ENCODE results near the gene SLC35E2B. TPM values are rescaled to one million over a fixed set of nuclear protein-coding genes. Genes with fewer than 3 reads are reported as not detected.
"Not testable (repeated sequence)": the region's sequence is repeated elsewhere in the genome, so short reads cannot be mapped to it uniquely, and the experiment has no call there.

Gene SLC35E2B
- polyA plus RNA-seq, 3 donors: 12.2 to 29.2 (median 17.7) TPM

DNA sequence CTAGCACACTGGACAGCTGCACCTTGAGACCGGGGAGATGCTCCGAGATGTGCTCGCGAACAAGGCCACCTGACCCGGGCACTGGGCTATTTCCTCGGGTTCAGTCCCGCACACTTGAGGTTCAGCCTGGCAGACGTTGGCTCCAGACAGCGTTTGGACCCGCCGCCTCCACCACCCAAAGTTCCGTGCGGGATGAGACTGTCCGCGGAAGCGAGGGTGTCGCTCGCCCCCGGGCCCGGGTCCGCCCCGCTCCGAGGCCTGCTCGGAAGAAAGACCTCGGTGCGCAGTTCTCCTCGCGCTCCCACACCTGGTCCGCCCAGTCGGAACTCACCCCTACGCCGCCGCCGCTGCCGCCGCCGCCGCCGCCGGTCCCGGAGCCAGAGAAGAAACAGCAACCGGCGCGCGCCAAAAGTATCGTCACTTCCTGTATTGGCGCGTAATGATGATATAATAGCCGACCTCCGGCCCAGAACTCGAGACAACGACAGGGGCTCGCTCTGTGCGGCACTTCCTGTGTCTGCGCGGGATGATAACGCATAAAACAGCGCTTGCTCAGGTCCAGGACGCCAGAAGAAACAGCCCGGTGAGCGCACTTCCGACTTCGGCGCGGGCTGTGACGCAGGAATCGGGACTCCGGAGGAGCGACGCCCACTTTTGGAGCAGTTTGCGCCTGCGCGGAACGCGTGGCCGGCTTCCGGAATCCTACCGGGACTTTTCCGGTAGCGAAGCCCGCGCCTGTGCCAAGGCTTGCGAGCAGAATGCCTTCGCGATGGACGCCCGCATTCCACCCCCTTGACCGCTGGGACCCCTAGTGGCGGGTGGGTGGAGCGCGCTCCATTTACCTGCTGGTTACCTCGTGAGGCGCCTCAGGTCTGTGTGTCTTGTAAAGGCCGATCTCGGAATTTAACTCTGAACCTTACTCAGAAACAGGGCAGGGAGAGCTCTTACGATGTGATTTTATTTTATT lies 33.7 kb downstream of the SLC35E2B start, which contains the start of gene CDK11B:
TSS of gene CDK11B (minus strand) at position 422 of the 967 bp plus-strand sequence. CDS start 1,519 bp downstream, outside the sequence.
- DNase-seq: peak; percentile 89 to 99 (median 94)
- H3K9ac ChIP-seq (ENCODE audit: insufficient read depth, low read length, poor library complexity, severe bottlenecking): peak within 1 kb of the TSS; percentile 92
- peak within 1 kb of the TSS; percentile 49 for H3K4me2 ChIP-seq (replicated peaks; ENCODE audit: extremely low read depth, low read length, poor library complexity, severe bottlenecking)
- peak; percentile 38 for TF ChIP-seq CTCF (IDR thresholded peaks at IDR 0.05)
- H3K4me3 ChIP-seq (replicated peaks in 1 of 3; ENCODE audit: low read depth in 2 of 3, low read length in 3 of 3): peak within 1 kb of the TSS; percentile 44 to 80 (median 76)
- H4K20me1 ChIP-seq (ENCODE audit: insufficient read depth, low read length); H3K27me3 ChIP-seq (ENCODE audit: control insufficient read depth in 2 of 2, insufficient read depth in 2 of 2, low read length in 2 of 2); intact Hi-C loops (cut with micrococcal nuclease); H3K9me3 Mint-ChIP-seq; H3K27me3 Mint-ChIP-seq (ENCODE audit: low read depth in 3 of 3); H3K9me3 ChIP-seq (replicated peaks in 1 of 2; ENCODE audit: control insufficient read depth in 1 of 2, insufficient read depth in 1 of 2, low read length in 2 of 2): not testable (repeated sequence)
- peaks cover 9 to 11% of the 10 kb centered on the region in 2 donors for H3K4me1 ChIP-seq (ENCODE audit: control insufficient read depth in 1 of 2, insufficient read depth in 2 of 2, low read length in 2 of 2)
- H3K79me2 ChIP-seq (ENCODE audit: insufficient read depth, low read length): peaks cover 11% of the 10 kb centered on the region
- H3K27ac ChIP-seq (ENCODE audit: low read depth in 1 of 2, low read length in 2 of 2): peak within 1 kb of the TSS; percentile 97 to 98
- Mint-ChIP-seq H3K4me1 (peaks cover 18% of the 10 kb centered on the region), H3K36me3 (peaks cover 19 to 33% of the 10 kb centered on the region in 2 donors), H3K27ac (peak within 1 kb of the TSS; percentile 95 to 100 (median 99)), H3K4me3 (peak within 1 kb of the TSS; percentile 83 to 91)
- H3K36me3 ChIP-seq (replicated peaks in 1 of 2; ENCODE audit: control insufficient read depth in 1 of 2, insufficient read depth in 2 of 2, low read length in 2 of 2): peaks cover 25 to 30% of the 10 kb centered on the region in 2 donors
- WGBS (ENCODE audit: insufficient coverage): 0% methylated on average over 47 of the region's 96 CpGs
- H2AFZ ChIP-seq (ENCODE audit: insufficient read depth, low read depth, low read length, poor library complexity, severe bottlenecking): peak within 1 kb of the TSS; percentile 69

- H3K27ac ChIP-seq (ENCODE audit: low read depth in 1 of 2, low read length in 2 of 2); H4K20me1 ChIP-seq (ENCODE audit: insufficient read depth, low read length); H3K9ac ChIP-seq (ENCODE audit: insufficient read depth, low read length, poor library complexity, severe bottlenecking); H3K4me3 ChIP-seq (replicated peaks in 1 of 3; ENCODE audit: low read depth in 2 of 3, low read length in 3 of 3); H3K27ac Mint-ChIP-seq; H3K4me1 ChIP-seq (ENCODE audit: control insufficient read depth in 1 of 2, insufficient read depth in 2 of 2, low read length in 2 of 2); H3K79me2 ChIP-seq (ENCODE audit: insufficient read depth, low read length); DNase-seq; H3K4me1 Mint-ChIP-seq; H3K9me3 ChIP-seq (replicated peaks in 1 of 2; ENCODE audit: control insufficient read depth in 1 of 2, insufficient read depth in 1 of 2, low read length in 2 of 2); intact Hi-C loops (cut with micrococcal nuclease); H3K27me3 ChIP-seq (ENCODE audit: control insufficient read depth in 2 of 2, insufficient read depth in 2 of 2, low read length in 2 of 2); H3K27me3 Mint-ChIP-seq (ENCODE audit: low read depth in 3 of 3); H3K9me3 Mint-ChIP-seq; H3K4me2 ChIP-seq (replicated peaks; ENCODE audit: extremely low read depth, low read length, poor library complexity, severe bottlenecking); H3K4me3 Mint-ChIP-seq; H2AFZ ChIP-seq (ENCODE audit: insufficient read depth, low read depth, low read length, poor library complexity, severe bottlenecking): not testable (repeated sequence)
- peaks cover 58 to 74% of the 10 kb centered on the region in 2 donors for H3K36me3 Mint-ChIP-seq
- WGBS (ENCODE audit: insufficient coverage): 97% methylated on average over 11 of the region's 11 CpGs
- peaks cover 46 to 69% of the 10 kb centered on the region in 2 donors for H3K36me3 ChIP-seq (replicated peaks in 1 of 2; ENCODE audit: control insufficient read depth in 1 of 2, insufficient read depth in 2 of 2, low read length in 2 of 2)
These were observed 44.3 kb downstream of the SLC35E2B start for GRCh38 chr1:1648265-1648664.

GRCh38 chr1:1647567-1648241 lies 44.9 kb downstream of the SLC35E2B start:
- H3K79me2 ChIP-seq (ENCODE audit: insufficient read depth, low read length); H3K4me2 ChIP-seq (replicated peaks; ENCODE audit: extremely low read depth, low read length, poor library complexity, severe bottlenecking); H4K20me1 ChIP-seq (ENCODE audit: insufficient read depth, low read length); H2AFZ ChIP-seq (ENCODE audit: insufficient read depth, low read depth, low read length, poor library complexity, severe bottlenecking); H3K4me3 Mint-ChIP-seq; H3K4me1 ChIP-seq (ENCODE audit: control insufficient read depth in 1 of 2, insufficient read depth in 2 of 2, low read length in 2 of 2); H3K9ac ChIP-seq (ENCODE audit: insufficient read depth, low read length, poor library complexity, severe bottlenecking); H3K4me1 Mint-ChIP-seq; H3K9me3 Mint-ChIP-seq; H3K27me3 Mint-ChIP-seq (ENCODE audit: low read depth in 3 of 3); H3K4me3 ChIP-seq (replicated peaks in 1 of 3; ENCODE audit: low read depth in 2 of 3, low read length in 3 of 3); H3K9me3 ChIP-seq (replicated peaks in 1 of 2; ENCODE audit: control insufficient read depth in 1 of 2, insufficient read depth in 1 of 2, low read length in 2 of 2); H3K27me3 ChIP-seq (ENCODE audit: control insufficient read depth in 2 of 2, insufficient read depth in 2 of 2, low read length in 2 of 2); DNase-seq; intact Hi-C loops (cut with micrococcal nuclease); H3K27ac ChIP-seq (ENCODE audit: low read depth in 1 of 2, low read length in 2 of 2): not testable (repeated sequence)
- peaks cover 45 to 63% of the 10 kb centered on the region in 2 donors for H3K36me3 ChIP-seq (replicated peaks in 1 of 2; ENCODE audit: control insufficient read depth in 1 of 2, insufficient read depth in 2 of 2, low read length in 2 of 2)
- WGBS (ENCODE audit: insufficient coverage): 95% methylated on average over 7 of the region's 17 CpGs
- peak overlapping the region in 1 of 7 donors; percentile 27 for H3K27ac Mint-ChIP-seq
- peaks cover 57 to 69% of the 10 kb centered on the region in 2 donors for H3K36me3 Mint-ChIP-seq

Measured in CD14-positive monocyte (primary cell).